ENCODE measurements around the gene ALOX5AP. TPM values are rescaled to one million over a fixed set of nuclear protein-coding genes. Genes with fewer than 3 reads are reported as not detected.

The ALOX5AP gene
- total and polyA plus RNA-seq, 5 donors: 1.9 to 12.4 (median 7.9) TPM

- H3K27ac ChIP-seq (ENCODE audit: low read length): no peak overlapping the region
- ATAC-seq (no peak), DNase-seq (no peak)
- 89% methylated on average over 6 of the region's 6 CpGs for WGBS
- H3K9me3 ChIP-seq (ENCODE audit: control insufficient read depth, low read length): no peaks in the 10 kb centered on the region
- H3K4me1 ChIP-seq (ENCODE audit: control insufficient read depth, insufficient read depth, low read length): no peaks in the 10 kb centered on the region
- no peak overlapping the region for H3K4me3 ChIP-seq (ENCODE audit: low read length)
- intact Hi-C loops (cut with DNase I): no loop called here
- no peaks in the 10 kb centered on the region for H3K27me3 ChIP-seq (ENCODE audit: control insufficient read depth, insufficient read depth)
These were observed 7.6 kb upstream of the ALOX5AP start for GRCh38 chr13:30727491-30728355.

- no peaks in the 10 kb centered on the region for H3K27me3 ChIP-seq (ENCODE audit: control insufficient read depth, insufficient read depth)
- H3K9me3 ChIP-seq (ENCODE audit: control insufficient read depth, low read length): no peaks in the 10 kb centered on the region
- no peak overlapping the region for H3K27ac ChIP-seq (ENCODE audit: low read length)
- DNase-seq (no peak), ATAC-seq (no peak)
- intact Hi-C loops (cut with DNase I): no loop called here
- H3K4me1 ChIP-seq (ENCODE audit: control insufficient read depth, insufficient read depth, low read length): no peaks in the 10 kb centered on the region
- 88% methylated on average over 8 of the region's 8 CpGs for WGBS
- no peak overlapping the region for H3K4me3 ChIP-seq (ENCODE audit: low read length)
These were observed 5.5 kb upstream of the ALOX5AP start for GRCh38 chr13:30729801-30730200.

GRCh38 chr13:30730526-30730925 lies 4.8 kb upstream of the ALOX5AP start:
- Histone ChIP-seq H3K4me3 (ENCODE audit: low read length) (no peak overlapping the region), H3K27ac (ENCODE audit: low read length) (no peak overlapping the region), H3K27me3 (ENCODE audit: control insufficient read depth, insufficient read depth) (no peaks in the 10 kb centered on the region), H3K9me3 (ENCODE audit: control insufficient read depth, low read length) (no peaks in the 10 kb centered on the region), H3K4me1 (ENCODE audit: control insufficient read depth, insufficient read depth, low read length) (no peaks in the 10 kb centered on the region)
- DNase-seq (peak in 1 of 3 donors; percentile 43), ATAC-seq (no peak)
- 70% methylated on average over 7 of the region's 7 CpGs for WGBS
- intact Hi-C loops (cut with DNase I): no loop called here

- Histone ChIP-seq H3K4me3 (ENCODE audit: low read length) (no peak overlapping the region), H3K9me3 (ENCODE audit: control insufficient read depth, low read length) (no peaks in the 10 kb centered on the region), H3K27ac (ENCODE audit: low read length) (no peak overlapping the region), H3K4me1 (ENCODE audit: control insufficient read depth, insufficient read depth, low read length) (no peaks in the 10 kb centered on the region), H3K27me3 (ENCODE audit: control insufficient read depth, insufficient read depth) (no peaks in the 10 kb centered on the region)
- WGBS: 76% methylated on average over 21 of the region's 21 CpGs
- ATAC-seq (no peak), DNase-seq (peak in 2 of 3 donors; percentile 59 to 62)
- intact Hi-C loops (cut with DNase I): no loop called here
These were observed 3.8 kb upstream of the ALOX5AP start for GRCh38 chr13:30731361-30732045.

- H3K4me3 ChIP-seq (ENCODE audit: low read length): no peak overlapping the region
- intact Hi-C loops (cut with DNase I): no loop called here
These were observed 3.3 kb upstream of the ALOX5AP start for GRCh38 chr13:30732046-30732390.

GRCh38 chr13:30734439-30734838 lies 904 bp upstream of the ALOX5AP start:
- intact Hi-C loops (cut with DNase I): no loop called here
- Histone ChIP-seq H3K4me3 (ENCODE audit: low read length) (no peak overlapping the region), H3K27ac (ENCODE audit: low read length) (no peak overlapping the region), H3K4me1 (ENCODE audit: control insufficient read depth, insufficient read depth, low read length) (no peaks in the 10 kb centered on the region), H3K27me3 (ENCODE audit: control insufficient read depth, insufficient read depth) (no peaks in the 10 kb centered on the region), H3K9me3 (ENCODE audit: control insufficient read depth, low read length) (no peaks in the 10 kb centered on the region)
- 71% methylated on average over 1 of the region's 1 CpG for WGBS
- DNase-seq: no peak
- ATAC-seq: no peak

More at GRCh38 chr13:30732046-30732390, 3.3 kb upstream of the ALOX5AP start:
- H3K27me3 ChIP-seq (ENCODE audit: control insufficient read depth, insufficient read depth): no peaks in the 10 kb centered on the region
- WGBS: 85% methylated on average over 21 of the region's 21 CpGs
- H3K27ac ChIP-seq (ENCODE audit: low read length): no peak overlapping the region
- no peak for DNase-seq
- ATAC-seq: no peak
- H3K4me1 ChIP-seq (ENCODE audit: control insufficient read depth, insufficient read depth, low read length): no peaks in the 10 kb centered on the region
- no peaks in the 10 kb centered on the region for H3K9me3 ChIP-seq (ENCODE audit: control insufficient read depth, low read length)

GRCh38 chr13:30735872-30736175 lies 481 bp downstream of the ALOX5AP start:
- intact Hi-C loops (cut with DNase I): no loop called here
- no peak overlapping the region for H3K27ac ChIP-seq (ENCODE audit: low read length)
- H3K4me3 ChIP-seq (ENCODE audit: low read length): no peak overlapping the region
- 92% methylated on average over 2 of the region's 2 CpGs for WGBS
- no peaks in the 10 kb centered on the region for H3K27me3 ChIP-seq (ENCODE audit: control insufficient read depth, insufficient read depth)
- H3K4me1 ChIP-seq (ENCODE audit: control insufficient read depth, insufficient read depth, low read length): no peaks in the 10 kb centered on the region
- no peaks in the 10 kb centered on the region for H3K9me3 ChIP-seq (ENCODE audit: control insufficient read depth, low read length)
- ATAC-seq: no peak
- DNase-seq: no peak

- Histone ChIP-seq H3K4me3 (ENCODE audit: low read length) (no peak overlapping the region), H3K27ac (ENCODE audit: low read length) (no peak overlapping the region), H3K4me1 (ENCODE audit: control insufficient read depth, insufficient read depth, low read length) (no peaks in the 10 kb centered on the region), H3K27me3 (ENCODE audit: control insufficient read depth, insufficient read depth) (no peaks in the 10 kb centered on the region), H3K9me3 (ENCODE audit: control insufficient read depth, low read length) (no peaks in the 10 kb centered on the region)
- 68% methylated on average over 5 of the region's 5 CpGs for WGBS
- no peak for DNase-seq
- no peak for ATAC-seq
- intact Hi-C loops (cut with DNase I): no loop called here
These were observed 1.3 kb downstream of the ALOX5AP start for GRCh38 chr13:30736461-30737320.

GRCh38 chr13:30737511-30738337 lies 2.4 kb downstream of the ALOX5AP start:
- no peaks in the 10 kb centered on the region for H3K9me3 ChIP-seq (ENCODE audit: control insufficient read depth, low read length)
- no peak overlapping the region for H3K4me3 ChIP-seq (ENCODE audit: low read length)
- DNase-seq (no peak), ATAC-seq (peak; percentile 36 to 46)
- H3K27me3 ChIP-seq (ENCODE audit: control insufficient read depth, insufficient read depth): no peaks in the 10 kb centered on the region
- intact Hi-C loops (cut with DNase I): no loop called here
- 74% methylated on average over 3 of the region's 3 CpGs for WGBS
- H3K4me1 ChIP-seq (ENCODE audit: control insufficient read depth, insufficient read depth, low read length): no peaks in the 10 kb centered on the region
- no peak overlapping the region for H3K27ac ChIP-seq (ENCODE audit: low read length)

GRCh38 chr13:30738526-30739236 lies 3.3 kb downstream of the ALOX5AP start:
- intact Hi-C loops (cut with DNase I): no loop called here
- ATAC-seq: no peak
- no peak overlapping the region for H3K27ac ChIP-seq (ENCODE audit: low read length)
- WGBS: 65% methylated on average over 9 of the region's 9 CpGs
- H3K9me3 ChIP-seq (ENCODE audit: control insufficient read depth, low read length): no peaks in the 10 kb centered on the region
- no peaks in the 10 kb centered on the region for H3K4me1 ChIP-seq (ENCODE audit: control insufficient read depth, insufficient read depth, low read length)
- H3K27me3 ChIP-seq (ENCODE audit: control insufficient read depth, insufficient read depth): no peaks in the 10 kb centered on the region
- DNase-seq: no peak
- H3K4me3 ChIP-seq (ENCODE audit: low read length): no peak overlapping the region

Data from right cardiac atrium (tissue), 5 donors.